Kidney glomerular epithelial cell (primary cell): ENCODE data around the gene EGF.
A peak's percentile ranks its signal among the peaks of the same experiment; 100 is the strongest.
"Not testable (repeated sequence)": the region's sequence is repeated elsewhere in the genome, so short reads cannot be mapped to it uniquely, and the experiment has no call there.

Experiments used
- DNase-seq: peaks from one replicate; lab custom pipeline; 2025; lab: John Stamatoyannopoulos, UW

The EGF gene

DNA sequence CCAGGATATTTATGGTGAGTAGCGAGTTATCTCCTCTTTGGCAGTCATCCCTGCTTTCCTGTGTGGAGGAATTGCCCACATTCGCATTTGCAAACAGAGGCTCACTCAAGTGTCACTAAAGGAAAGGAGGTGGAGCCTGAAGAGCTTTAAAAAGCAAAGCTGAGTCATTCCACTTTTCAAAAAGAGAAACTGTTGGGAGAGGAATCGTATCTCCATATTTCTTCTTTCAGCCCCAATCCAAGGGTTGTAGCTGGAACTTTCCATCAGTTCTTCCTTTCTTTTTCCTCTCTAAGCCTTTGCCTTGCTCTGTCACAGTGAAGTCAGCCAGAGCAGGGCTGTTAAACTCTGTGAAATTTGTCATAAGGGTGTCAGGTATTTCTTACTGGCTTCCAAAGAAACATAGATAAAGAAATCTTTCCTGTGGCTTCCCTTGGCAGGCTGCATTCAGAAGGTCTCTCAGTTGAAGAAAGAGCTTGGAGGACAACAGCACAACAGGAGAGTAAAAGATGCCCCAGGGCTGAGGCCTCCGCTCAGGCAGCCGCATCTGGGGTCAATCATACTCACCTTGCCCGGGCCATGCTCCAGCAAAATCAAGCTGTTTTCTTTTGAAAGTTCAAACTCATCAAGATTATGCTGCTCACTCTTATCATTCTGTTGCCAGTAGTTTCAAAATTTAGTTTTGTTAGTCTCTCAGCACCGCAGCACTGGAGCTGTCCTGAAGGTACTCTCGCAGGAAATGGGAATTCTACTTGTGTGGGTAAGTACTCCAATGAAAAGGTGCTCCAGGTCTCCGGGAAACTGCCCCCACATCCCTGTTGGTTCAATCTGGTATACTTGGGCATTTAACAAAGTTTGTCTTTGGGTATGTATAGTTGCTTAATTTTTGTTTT, at the start of gene EGF:
EGF (plus strand) TSS at position 178 of the 890 bp plus-strand sequence; CDS start at position 631, 453 bp downstream.
- DNase-seq = peak; percentile 46

GRCh38 chr4:109864134-109864533, 48.5 kb upstream of the EGF start:
- DNase-seq = no peak

DNA sequence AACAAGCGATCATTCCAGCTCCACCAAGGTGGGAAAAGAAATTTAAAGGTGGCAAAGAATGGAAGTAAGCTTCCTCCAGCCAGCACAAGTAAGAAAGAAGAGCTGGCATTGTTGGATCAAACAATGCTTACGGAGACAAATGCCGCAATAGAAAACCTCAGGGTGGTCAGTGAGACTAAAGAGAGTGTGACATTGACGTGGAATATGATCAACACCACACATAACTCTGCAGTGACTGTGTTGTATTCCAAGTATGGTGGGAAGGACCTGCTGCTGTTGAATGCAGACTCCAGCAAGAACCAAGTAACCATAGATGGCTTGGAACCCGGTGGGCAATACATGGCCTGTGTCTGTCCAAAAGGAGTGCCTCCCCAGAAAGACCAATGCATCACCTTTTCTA, 42.6 kb upstream of the EGF start:
- no peak for DNase-seq

DNA sequence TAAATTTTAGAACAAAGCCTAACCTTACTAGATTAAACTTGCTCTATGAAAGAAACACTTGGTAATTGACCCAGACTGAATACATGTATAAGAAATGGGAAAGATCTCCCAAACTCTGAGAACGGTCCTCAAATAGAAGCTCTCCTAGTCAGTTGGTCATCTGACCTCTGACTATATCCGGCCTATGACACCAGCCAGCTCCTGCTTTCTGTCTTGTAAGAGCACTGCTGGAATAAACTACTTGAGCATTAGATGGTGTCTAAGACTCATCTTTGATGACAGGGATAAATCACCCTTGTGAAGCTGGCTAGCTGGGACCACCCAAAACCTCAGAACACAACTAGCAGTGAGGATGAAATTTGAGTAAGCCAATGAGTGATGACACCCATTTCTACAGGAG, 40.6 kb upstream of the EGF start:
- no peak for DNase-seq

DNA sequence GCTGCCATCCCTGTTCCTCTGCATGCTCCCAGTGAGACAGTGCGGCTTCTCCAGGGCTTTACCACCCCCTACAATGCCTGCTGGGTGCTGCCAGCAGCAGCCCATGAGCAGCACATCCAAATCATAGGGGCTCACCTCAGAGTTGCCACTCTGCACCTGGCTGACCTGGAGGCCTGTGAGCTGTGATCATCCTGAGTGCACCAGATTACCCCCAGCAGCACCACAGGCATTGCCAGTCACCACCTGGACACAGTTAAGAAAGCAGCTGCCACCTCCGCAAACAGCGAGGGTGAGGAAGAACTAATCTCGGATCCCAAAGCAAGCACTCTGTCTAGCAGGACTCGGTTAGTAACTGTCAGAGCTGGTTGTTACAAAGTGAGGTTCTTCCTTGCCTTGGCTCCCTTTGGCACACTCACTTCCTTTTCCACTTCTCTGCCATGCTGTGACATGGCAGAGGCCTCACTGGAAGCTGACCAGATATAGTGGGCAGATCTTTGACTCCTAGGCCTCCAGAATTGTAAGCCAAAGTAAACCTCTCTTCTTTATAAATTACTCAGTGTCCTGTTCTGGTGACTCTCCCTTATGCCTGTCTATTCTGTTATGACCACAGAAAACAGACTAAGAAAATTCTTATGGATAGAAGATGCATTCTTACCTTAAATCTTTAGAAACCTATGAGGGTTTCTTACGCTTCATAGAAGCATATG, 39.6 kb upstream of the EGF start:
- no peak for DNase-seq

DNA sequence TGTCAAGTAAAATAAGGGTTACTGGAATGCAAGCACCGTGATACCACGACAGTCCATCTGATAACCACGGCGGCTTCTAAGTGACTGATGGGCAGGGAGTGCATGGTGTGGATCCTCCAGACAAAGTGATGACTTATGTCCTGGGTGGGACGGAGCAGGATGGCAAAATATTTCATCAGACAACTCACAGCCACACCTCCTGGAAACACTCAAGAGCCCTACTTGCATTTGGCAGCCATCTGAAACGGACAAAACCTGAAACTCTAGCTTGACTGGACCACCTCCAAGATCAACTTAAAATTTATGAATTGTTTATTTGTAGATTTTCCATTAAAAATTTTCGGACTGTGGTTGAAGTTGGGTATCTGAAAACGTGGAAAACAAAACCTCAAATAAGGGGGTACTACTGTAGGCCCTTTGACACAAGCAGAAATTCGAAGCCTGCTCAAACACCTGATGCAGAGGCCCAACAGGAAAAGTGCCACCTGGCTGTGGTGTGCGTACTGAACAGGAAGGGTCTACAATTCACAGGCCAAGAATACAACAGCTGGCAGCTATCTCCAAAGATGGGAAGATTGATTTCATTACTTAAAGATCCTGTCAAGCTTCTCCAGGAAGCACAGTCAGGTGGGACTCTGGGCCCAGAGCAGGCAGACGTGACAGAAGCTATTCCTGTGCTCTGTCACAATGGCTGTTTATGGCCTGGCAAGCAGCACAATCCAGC, 38.7 kb upstream of the EGF start:
- DNase-seq = no peak

- DNase-seq = no peak
Measured at GRCh38 chr4:109875106-109875505, 37.6 kb upstream of the EGF start.

- DNase-seq = not testable (repeated sequence)
Measured at GRCh38 chr4:109875553-109875952, 37.1 kb upstream of the EGF start.

GRCh38 chr4:109876634-109877265, 35.9 kb upstream of the EGF start:
- DNase-seq = no peak

- no peak for DNase-seq
Measured at GRCh38 chr4:109877400-109877799, 35.3 kb upstream of the EGF start.

DNA sequence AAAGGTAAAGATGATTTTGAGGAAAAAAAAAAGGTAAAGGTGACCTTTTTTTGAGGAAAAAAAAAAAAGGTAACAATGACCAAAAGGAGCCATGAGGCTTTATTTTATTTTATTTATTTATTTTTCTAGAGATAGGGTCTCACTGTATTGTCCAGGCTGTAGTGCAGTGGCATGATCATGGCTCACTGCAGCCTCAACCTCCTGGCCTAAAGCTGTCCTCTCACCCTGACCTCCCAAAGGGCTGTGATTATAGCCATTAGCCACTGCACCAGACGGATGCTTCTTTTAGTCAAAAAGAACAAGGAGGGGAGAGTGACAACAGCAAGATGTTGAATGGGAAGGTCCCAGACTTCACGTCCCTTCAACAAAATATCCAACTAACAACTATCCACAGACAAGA, 34.3 kb upstream of the EGF start:
- DNase-seq = no peak

DNA sequence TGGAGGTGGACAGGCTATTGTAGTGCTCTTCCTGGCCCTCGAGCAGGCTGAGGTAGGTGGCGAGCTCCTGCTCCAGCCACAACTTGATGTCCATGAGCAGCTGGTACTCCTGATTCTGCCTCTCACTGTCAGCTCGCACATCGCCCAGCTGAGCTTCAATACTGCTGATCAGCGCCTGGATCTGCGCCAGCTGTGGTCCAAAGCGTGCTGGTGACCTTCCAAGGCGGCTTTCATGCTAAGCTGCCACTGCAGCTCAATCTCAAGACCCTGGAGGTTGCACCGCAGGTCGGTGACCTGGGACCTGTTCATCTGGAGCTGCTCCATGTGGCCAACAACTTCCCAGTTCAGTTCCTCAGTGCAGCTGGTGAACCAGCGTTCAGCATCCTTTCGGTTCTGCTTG, 33.6 kb upstream of the EGF start:
- DNase-seq = no peak

GRCh38 chr4:109879636-109880314, 32.9 kb upstream of the EGF start:
- no peak for DNase-seq

GRCh38 chr4:109886303-109886702, 26.4 kb upstream of the EGF start:
- no peak for DNase-seq

GRCh38 chr4:109887071-109887470, 25.6 kb upstream of the EGF start:
- no peak for DNase-seq

GRCh38 chr4:109890076-109890475, 22.6 kb upstream of the EGF start:
- no peak for DNase-seq

DNA sequence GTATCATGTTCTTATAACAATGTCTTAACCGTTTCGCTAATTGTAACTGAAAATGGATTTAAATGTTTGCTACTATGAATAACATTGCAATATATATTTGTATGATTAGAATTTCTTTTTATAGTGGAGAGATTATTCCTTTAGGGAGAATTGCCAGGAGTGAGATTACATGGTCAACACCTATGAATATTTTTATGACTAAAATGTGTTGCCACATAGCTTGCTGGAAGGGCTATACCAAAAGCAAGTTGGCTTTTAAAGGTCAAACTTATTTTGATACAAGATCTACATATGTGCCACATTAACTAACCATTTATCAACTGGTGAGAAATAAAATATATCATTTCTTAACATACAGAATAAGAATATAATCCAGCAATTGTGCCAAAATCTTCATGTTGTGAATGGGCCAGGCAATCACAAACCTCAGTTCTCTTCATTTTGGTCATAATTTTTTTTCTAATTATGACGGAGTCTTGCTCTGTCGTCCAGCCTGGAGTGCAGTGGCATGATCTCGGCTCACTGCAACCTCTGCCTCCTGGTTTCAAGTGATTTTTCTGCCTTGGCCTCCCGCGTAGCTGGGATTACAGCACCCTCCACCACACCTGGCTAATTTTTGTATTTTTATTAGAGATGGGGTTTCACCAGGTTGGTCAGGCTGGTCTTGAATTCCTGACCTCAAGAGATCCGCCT, 10.0 kb upstream of the EGF start:
- DNase-seq = no peak

GRCh38 chr4:109908731-109909130, 4.0 kb upstream of the EGF start:
- DNase-seq = no peak

GRCh38 chr4:109910256-109910655, 2.4 kb upstream of the EGF start:
- no peak for DNase-seq

- no peak for DNase-seq
Measured at GRCh38 chr4:109913596-109914241, 1.0 kb downstream of the EGF start.
